ENCODE data around the gene KCNT2. TPM values are rescaled to one million over a fixed set of nuclear protein-coding genes. Genes with fewer than 3 reads are reported as not detected.

KCNT2 gene
- total and polyA plus RNA-seq, 4 donors, result 1.7 to 11.2 (median 6.8) TPM

DNA sequence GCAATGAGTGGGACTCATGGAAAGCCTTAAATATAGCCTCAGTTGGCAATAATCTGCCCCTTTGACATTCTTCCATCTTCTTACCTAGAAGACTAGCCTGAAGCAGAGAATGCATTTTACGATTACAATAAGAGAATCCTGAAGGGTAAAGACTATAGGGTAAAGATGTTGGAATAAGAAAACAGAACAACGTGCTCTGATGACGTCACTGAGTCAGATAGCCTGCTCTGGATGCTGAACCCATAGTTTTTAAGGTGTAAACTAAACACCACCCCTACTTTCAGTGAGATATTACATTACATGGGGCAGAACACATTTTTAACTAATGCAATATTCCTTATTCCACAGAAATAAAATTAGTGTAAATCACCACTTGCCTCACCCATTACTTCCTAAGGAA lies 240.4 kb downstream of the KCNT2 start:
- Histone ChIP-seq H3K27me3 (ENCODE audit: control insufficient read depth in 4 of 4, insufficient read depth in 4 of 4, low read length in 3 of 4) (no peaks in the 10 kb centered on the region), H3K27ac (ENCODE audit: low read depth in 1 of 2, low read length in 2 of 2) (no peak overlapping the region), H3K36me3 (ENCODE audit: control insufficient read depth in 4 of 4, insufficient read depth in 3 of 4, low read depth in 1 of 4, low read length in 3 of 4) (peaks cover 0 to 2% (median 0%) of the 10 kb centered on the region in 4 donors), H3K4me3 (ENCODE audit: low read depth in 1 of 3, low read length in 3 of 3) (no peak overlapping the region), H3K9me3 (ENCODE audit: control insufficient read depth in 4 of 4, low read length in 3 of 4) (no peaks in the 10 kb centered on the region), H3K4me1 (ENCODE audit: control insufficient read depth in 4 of 4, insufficient read depth in 4 of 4, low read length in 3 of 4) (peaks cover 0 to 8% (median 0%) of the 10 kb centered on the region in 4 donors), H3K9ac (ENCODE audit: low read depth in 1 of 2, low read length in 2 of 2) (no peak overlapping the region)
- WGBS, result 94% methylated on average over 3 of the region's 3 CpGs
- TF ChIP-seq, protein P1, sequence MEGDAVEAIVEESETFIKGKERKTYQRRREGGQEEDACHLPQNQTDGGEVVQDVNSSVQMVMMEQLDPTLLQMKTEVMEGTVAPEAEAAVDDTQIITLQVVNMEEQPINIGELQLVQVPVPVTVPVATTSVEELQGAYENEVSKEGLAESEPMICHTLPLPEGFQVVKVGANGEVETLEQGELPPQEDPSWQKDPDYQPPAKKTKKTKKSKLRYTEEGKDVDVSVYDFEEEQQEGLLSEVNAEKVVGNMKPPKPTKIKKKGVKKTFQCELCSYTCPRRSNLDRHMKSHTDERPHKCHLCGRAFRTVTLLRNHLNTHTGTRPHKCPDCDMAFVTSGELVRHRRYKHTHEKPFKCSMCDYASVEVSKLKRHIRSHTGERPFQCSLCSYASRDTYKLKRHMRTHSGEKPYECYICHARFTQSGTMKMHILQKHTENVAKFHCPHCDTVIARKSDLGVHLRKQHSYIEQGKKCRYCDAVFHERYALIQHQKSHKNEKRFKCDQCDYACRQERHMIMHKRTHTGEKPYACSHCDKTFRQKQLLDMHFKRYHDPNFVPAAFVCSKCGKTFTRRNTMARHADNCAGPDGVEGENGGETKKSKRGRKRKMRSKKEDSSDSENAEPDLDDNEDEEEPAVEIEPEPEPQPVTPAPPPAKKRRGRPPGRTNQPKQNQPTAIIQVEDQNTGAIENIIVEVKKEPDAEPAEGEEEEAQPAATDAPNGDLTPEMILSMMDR (IDR thresholded peaks at IDR 0.05; ENCODE audit: low read depth, low read length, missing input control), result no peak
- TF ChIP-seq NR2F2 (IDR thresholded peaks at IDR 0.05) (no peak), HNF4A (conservative IDR thresholded peaks at IDR 0.05) (no peak), JUND (IDR thresholded peaks at IDR 0.05) (no peak), GABPA (IDR thresholded peaks at IDR 0.05 in 1 of 2, conservative IDR thresholded peaks at IDR 0.05 in 1 of 2) (no peak), SP1 (IDR thresholded peaks at IDR 0.05) (no peak), RXRA (IDR thresholded peaks at IDR 0.05) (no peak), TAF1 (conservative IDR thresholded peaks at IDR 0.05) (no peak), FOXA1 (IDR thresholded peaks at IDR 0.05) (no peak), FOXA2 (IDR thresholded peaks at IDR 0.05) (no peak), RAD21 (IDR thresholded peaks at IDR 0.05) (no peak), HNF4G (IDR thresholded peaks at IDR 0.05) (no peak), YY1 (IDR thresholded peaks at IDR 0.05) (no peak)
- TF ChIP-seq, protein P2, sequence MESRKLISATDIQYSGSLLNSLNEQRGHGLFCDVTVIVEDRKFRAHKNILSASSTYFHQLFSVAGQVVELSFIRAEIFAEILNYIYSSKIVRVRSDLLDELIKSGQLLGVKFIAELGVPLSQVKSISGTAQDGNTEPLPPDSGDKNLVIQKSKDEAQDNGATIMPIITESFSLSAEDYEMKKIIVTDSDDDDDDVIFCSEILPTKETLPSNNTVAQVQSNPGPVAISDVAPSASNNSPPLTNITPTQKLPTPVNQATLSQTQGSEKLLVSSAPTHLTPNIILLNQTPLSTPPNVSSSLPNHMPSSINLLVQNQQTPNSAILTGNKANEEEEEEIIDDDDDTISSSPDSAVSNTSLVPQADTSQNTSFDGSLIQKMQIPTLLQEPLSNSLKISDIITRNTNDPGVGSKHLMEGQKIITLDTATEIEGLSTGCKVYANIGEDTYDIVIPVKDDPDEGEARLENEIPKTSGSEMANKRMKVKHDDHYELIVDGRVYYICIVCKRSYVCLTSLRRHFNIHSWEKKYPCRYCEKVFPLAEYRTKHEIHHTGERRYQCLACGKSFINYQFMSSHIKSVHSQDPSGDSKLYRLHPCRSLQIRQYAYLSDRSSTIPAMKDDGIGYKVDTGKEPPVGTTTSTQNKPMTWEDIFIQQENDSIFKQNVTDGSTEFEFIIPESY (IDR thresholded peaks at IDR 0.05), result no peak
- TF ChIP-seq, protein P3, sequence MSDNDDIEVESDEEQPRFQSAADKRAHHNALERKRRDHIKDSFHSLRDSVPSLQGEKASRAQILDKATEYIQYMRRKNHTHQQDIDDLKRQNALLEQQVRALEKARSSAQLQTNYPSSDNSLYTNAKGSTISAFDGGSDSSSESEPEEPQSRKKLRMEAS (IDR thresholded peaks at IDR 0.05), result no peak
- DNase-seq (ENCODE audit: low spot score), result no peak

DNA sequence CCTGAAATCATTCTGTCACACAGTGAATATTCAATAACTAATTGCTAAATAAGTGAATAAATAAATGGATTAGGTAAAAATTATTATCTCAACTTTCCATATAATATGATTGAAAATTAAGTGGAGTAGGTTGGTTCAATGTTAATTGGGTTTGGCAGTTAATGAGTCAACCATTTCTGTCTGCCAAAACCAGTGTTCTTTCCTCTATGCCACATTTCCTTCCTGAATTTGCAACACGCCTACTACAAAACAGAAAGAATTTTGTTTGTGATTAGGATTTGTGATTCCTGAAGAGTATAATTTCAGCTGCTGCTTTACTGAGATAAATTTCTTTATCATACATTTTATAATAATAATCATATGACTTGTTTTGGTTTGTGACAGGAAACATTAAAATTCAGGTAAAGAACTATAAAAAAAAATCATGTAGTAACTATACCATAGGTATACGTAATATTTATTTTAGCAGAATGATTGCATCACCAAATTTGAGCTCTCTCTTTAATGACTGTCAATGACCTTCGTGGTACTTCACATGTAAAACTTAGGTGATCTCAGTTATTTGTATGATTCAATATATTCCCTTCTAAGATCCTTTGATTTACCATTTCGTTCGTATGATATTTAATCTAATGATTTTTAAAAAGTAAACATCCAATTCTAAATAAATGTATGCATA lies 241.3 kb downstream of the KCNT2 start:
- Histone ChIP-seq H3K36me3 (ENCODE audit: control insufficient read depth in 4 of 4, insufficient read depth in 3 of 4, low read depth in 1 of 4, low read length in 3 of 4) (peaks cover 0 to 2% (median 0%) of the 10 kb centered on the region in 4 donors), H3K27ac (ENCODE audit: low read depth in 1 of 2, low read length in 2 of 2) (no peak overlapping the region), H3K9ac (ENCODE audit: low read depth in 1 of 2, low read length in 2 of 2) (no peak overlapping the region), H3K27me3 (ENCODE audit: control insufficient read depth in 4 of 4, insufficient read depth in 4 of 4, low read length in 3 of 4) (no peaks in the 10 kb centered on the region), H3K4me1 (ENCODE audit: control insufficient read depth in 4 of 4, insufficient read depth in 4 of 4, low read length in 3 of 4) (peaks cover 0 to 8% (median 2%) of the 10 kb centered on the region in 4 donors), H3K4me3 (ENCODE audit: low read depth in 1 of 3, low read length in 3 of 3) (no peak overlapping the region), H3K9me3 (ENCODE audit: control insufficient read depth in 4 of 4, low read length in 3 of 4) (no peaks in the 10 kb centered on the region)
- WGBS, result 61% methylated on average over 5 of the region's 5 CpGs
- no peak for DNase-seq (ENCODE audit: low spot score)
- TF ChIP-seq, protein P1 (IDR thresholded peaks at IDR 0.05; ENCODE audit: low read depth, low read length, missing input control), result no peak
- TF ChIP-seq, protein P4, sequence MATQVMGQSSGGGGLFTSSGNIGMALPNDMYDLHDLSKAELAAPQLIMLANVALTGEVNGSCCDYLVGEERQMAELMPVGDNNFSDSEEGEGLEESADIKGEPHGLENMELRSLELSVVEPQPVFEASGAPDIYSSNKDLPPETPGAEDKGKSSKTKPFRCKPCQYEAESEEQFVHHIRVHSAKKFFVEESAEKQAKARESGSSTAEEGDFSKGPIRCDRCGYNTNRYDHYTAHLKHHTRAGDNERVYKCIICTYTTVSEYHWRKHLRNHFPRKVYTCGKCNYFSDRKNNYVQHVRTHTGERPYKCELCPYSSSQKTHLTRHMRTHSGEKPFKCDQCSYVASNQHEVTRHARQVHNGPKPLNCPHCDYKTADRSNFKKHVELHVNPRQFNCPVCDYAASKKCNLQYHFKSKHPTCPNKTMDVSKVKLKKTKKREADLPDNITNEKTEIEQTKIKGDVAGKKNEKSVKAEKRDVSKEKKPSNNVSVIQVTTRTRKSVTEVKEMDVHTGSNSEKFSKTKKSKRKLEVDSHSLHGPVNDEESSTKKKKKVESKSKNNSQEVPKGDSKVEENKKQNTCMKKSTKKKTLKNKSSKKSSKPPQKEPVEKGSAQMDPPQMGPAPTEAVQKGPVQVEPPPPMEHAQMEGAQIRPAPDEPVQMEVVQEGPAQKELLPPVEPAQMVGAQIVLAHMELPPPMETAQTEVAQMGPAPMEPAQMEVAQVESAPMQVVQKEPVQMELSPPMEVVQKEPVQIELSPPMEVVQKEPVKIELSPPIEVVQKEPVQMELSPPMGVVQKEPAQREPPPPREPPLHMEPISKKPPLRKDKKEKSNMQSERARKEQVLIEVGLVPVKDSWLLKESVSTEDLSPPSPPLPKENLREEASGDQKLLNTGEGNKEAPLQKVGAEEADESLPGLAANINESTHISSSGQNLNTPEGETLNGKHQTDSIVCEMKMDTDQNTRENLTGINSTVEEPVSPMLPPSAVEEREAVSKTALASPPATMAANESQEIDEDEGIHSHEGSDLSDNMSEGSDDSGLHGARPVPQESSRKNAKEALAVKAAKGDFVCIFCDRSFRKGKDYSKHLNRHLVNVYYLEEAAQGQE (IDR thresholded peaks at IDR 0.05), result no peak
- TF ChIP-seq RXRA (IDR thresholded peaks at IDR 0.05) (no peak), HNF4G (IDR thresholded peaks at IDR 0.05) (no peak), EGR1 (IDR thresholded peaks at IDR 0.05; ENCODE audit: low read depth in 2 of 2) (no peak), YY1 (IDR thresholded peaks at IDR 0.05) (no peak), SP1 (IDR thresholded peaks at IDR 0.05) (no peak), TAF1 (conservative IDR thresholded peaks at IDR 0.05) (no peak), NR2F2 (IDR thresholded peaks at IDR 0.05) (no peak), GABPA (IDR thresholded peaks at IDR 0.05 in 1 of 2, conservative IDR thresholded peaks at IDR 0.05 in 1 of 2) (no peak), FOXA2 (IDR thresholded peaks at IDR 0.05) (no peak), JUND (IDR thresholded peaks at IDR 0.05) (no peak)
- TF ChIP-seq, protein P5, sequence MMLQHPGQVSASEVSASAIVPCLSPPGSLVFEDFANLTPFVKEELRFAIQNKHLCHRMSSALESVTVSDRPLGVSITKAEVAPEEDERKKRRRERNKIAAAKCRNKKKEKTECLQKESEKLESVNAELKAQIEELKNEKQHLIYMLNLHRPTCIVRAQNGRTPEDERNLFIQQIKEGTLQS (IDR thresholded peaks at IDR 0.05), result no peak
- TF ChIP-seq, protein P3 (IDR thresholded peaks at IDR 0.05), result no peak
- TF ChIP-seq, protein P2 (IDR thresholded peaks at IDR 0.05), result no peak

Data from liver (tissue), 9 donors.